Measurements from ENCODE around the gene PRR15L. TPM values are rescaled to one million over a fixed set of nuclear protein-coding genes. Genes with fewer than 3 reads are reported as not detected.

The PRR15L gene
- total and polyA plus RNA-seq, 2 donors (not counting 1 experiment from before 2014, with no cell fraction given) = not detected

GRCh38 chr17:47990962-47991731 lies 33.5 kb upstream of the PRR15L start:
- no peak overlapping the region for H2AFZ ChIP-seq (ENCODE audit: insufficient read depth, low read depth, low read length, poor library complexity, severe bottlenecking)
- H3K79me2 ChIP-seq (ENCODE audit: control insufficient read depth, insufficient read depth, low read length) = no peaks in the 10 kb centered on the region
- no peaks in the 10 kb centered on the region for H3K36me3 ChIP-seq (replicated peaks in 1 of 2; ENCODE audit: control extremely low read depth in 1 of 2, control insufficient read depth in 1 of 2, extremely low read depth in 1 of 2, insufficient read depth in 2 of 2, low read length in 1 of 2)
- H3K9ac ChIP-seq (ENCODE audit: low read length) = no peak overlapping the region
- peaks cover 13% of the 10 kb centered on the region for H3K27me3 Mint-ChIP-seq
- no peak overlapping the region for H3K27ac ChIP-seq (ENCODE audit: low read length in 2 of 2)
- no peaks in the 10 kb centered on the region for H3K9me3 ChIP-seq (ENCODE audit: control extremely low read depth in 1 of 3, control insufficient read depth in 2 of 3, insufficient read depth in 1 of 3, low read length in 2 of 3)
- no peak overlapping the region for H3K4me3 ChIP-seq (ENCODE audit: control extremely low read depth in 1 of 5, extremely low read depth in 1 of 5, insufficient read depth in 1 of 5, low read depth in 2 of 5, low read length in 4 of 5)
- H3K4me3 Mint-ChIP-seq = no peak overlapping the region
- TF ChIP-seq CTCF (IDR thresholded peaks at IDR 0.05) (no peak), EZH2 (IDR thresholded peaks at IDR 0.05; ENCODE audit: borderline replicate concordance, insufficient read depth, low read depth, low read length, poor library complexity, severe bottlenecking) (no peak)
- ChIA-PET POLR2A (no interaction called here), CTCF (no interaction called here)
- no peak for ATAC-seq (ENCODE audit: low read depth)
- WGBS (ENCODE audit: insufficient coverage) = 90% methylated on average over 9 of the region's 14 CpGs
- H3K27ac Mint-ChIP-seq = no peak overlapping the region
- no peaks in the 10 kb centered on the region for H4K20me1 ChIP-seq (ENCODE audit: control insufficient read depth, insufficient read depth, low read length, poor library complexity, severe bottlenecking)
- intact Hi-C loops (cut with micrococcal nuclease) = no loop called here
- H3K4me1 ChIP-seq (ENCODE audit: control insufficient read depth in 2 of 2, insufficient read depth in 2 of 2, low read length in 2 of 2) = no peaks in the 10 kb centered on the region
- peaks cover 0 to 22% (median 0%) of the 10 kb centered on the region in 4 experiments for H3K27me3 ChIP-seq (replicated peaks in 1 of 4; ENCODE audit: control extremely low read depth in 1 of 4, control insufficient read depth in 3 of 4, insufficient read depth in 4 of 4, low read length in 3 of 4)
- H3K4me2 ChIP-seq (replicated peaks; ENCODE audit: low read depth, low read length, poor library complexity, severe bottlenecking) = no peak overlapping the region
- DNase-seq = no peak
- no peaks in the 10 kb centered on the region for H3K9me3 Mint-ChIP-seq (ENCODE audit: insufficient read depth)
- no peaks in the 10 kb centered on the region for H3K4me1 Mint-ChIP-seq

GRCh38 chr17:47989700-47990099 lies 32.0 kb upstream of the PRR15L start:
- no peak overlapping the region for H3K9ac ChIP-seq (ENCODE audit: low read length)
- DNase-seq (no peak), ATAC-seq (ENCODE audit: low read depth) (no peak)
- POLR2A ChIA-PET = no interaction called here
- Mint-ChIP-seq H3K4me3 (no peak overlapping the region), H3K4me1 (no peaks in the 10 kb centered on the region), H3K9me3 (ENCODE audit: insufficient read depth) (no peaks in the 10 kb centered on the region), H3K27ac (no peak overlapping the region), H3K27me3 (peaks cover 9% of the 10 kb centered on the region)
- H3K36me3 ChIP-seq (replicated peaks in 1 of 2; ENCODE audit: control extremely low read depth in 1 of 2, control insufficient read depth in 1 of 2, extremely low read depth in 1 of 2, insufficient read depth in 2 of 2, low read length in 1 of 2) = no peaks in the 10 kb centered on the region
- CTCF ChIA-PET = no interaction called here
- no peaks in the 10 kb centered on the region for H3K4me1 ChIP-seq (ENCODE audit: control insufficient read depth in 2 of 2, insufficient read depth in 2 of 2, low read length in 2 of 2)
- no peak for TF ChIP-seq EZH2 (IDR thresholded peaks at IDR 0.05; ENCODE audit: borderline replicate concordance, insufficient read depth, low read depth, low read length, poor library complexity, severe bottlenecking)
- no CpG with 5 or more reads among the region's 1 CpG for WGBS (ENCODE audit: insufficient coverage)
- no peak overlapping the region for H2AFZ ChIP-seq (ENCODE audit: insufficient read depth, low read depth, low read length, poor library complexity, severe bottlenecking)
- intact Hi-C loops (cut with micrococcal nuclease) = no loop called here
- no peaks in the 10 kb centered on the region for H3K9me3 ChIP-seq (ENCODE audit: control extremely low read depth in 1 of 3, control insufficient read depth in 2 of 3, insufficient read depth in 1 of 3, low read length in 2 of 3)
- no peak overlapping the region for H3K4me3 ChIP-seq (ENCODE audit: control extremely low read depth in 1 of 5, extremely low read depth in 1 of 5, insufficient read depth in 1 of 5, low read depth in 2 of 5, low read length in 4 of 5)
- H3K79me2 ChIP-seq (ENCODE audit: control insufficient read depth, insufficient read depth, low read length) = no peaks in the 10 kb centered on the region
- H3K27me3 ChIP-seq (replicated peaks in 1 of 4; ENCODE audit: control extremely low read depth in 1 of 4, control insufficient read depth in 3 of 4, insufficient read depth in 4 of 4, low read length in 3 of 4) = peaks cover 0 to 15% (median 0%) of the 10 kb centered on the region in 4 experiments
- H4K20me1 ChIP-seq (ENCODE audit: control insufficient read depth, insufficient read depth, low read length, poor library complexity, severe bottlenecking) = no peaks in the 10 kb centered on the region
- no peak overlapping the region for H3K4me2 ChIP-seq (replicated peaks; ENCODE audit: low read depth, low read length, poor library complexity, severe bottlenecking)
- no peak overlapping the region for H3K27ac ChIP-seq (ENCODE audit: low read length in 2 of 2)

Measured in B cell (primary cell).